Measurements from ENCODE around the gene DNLZ.

DNLZ gene

DNA sequence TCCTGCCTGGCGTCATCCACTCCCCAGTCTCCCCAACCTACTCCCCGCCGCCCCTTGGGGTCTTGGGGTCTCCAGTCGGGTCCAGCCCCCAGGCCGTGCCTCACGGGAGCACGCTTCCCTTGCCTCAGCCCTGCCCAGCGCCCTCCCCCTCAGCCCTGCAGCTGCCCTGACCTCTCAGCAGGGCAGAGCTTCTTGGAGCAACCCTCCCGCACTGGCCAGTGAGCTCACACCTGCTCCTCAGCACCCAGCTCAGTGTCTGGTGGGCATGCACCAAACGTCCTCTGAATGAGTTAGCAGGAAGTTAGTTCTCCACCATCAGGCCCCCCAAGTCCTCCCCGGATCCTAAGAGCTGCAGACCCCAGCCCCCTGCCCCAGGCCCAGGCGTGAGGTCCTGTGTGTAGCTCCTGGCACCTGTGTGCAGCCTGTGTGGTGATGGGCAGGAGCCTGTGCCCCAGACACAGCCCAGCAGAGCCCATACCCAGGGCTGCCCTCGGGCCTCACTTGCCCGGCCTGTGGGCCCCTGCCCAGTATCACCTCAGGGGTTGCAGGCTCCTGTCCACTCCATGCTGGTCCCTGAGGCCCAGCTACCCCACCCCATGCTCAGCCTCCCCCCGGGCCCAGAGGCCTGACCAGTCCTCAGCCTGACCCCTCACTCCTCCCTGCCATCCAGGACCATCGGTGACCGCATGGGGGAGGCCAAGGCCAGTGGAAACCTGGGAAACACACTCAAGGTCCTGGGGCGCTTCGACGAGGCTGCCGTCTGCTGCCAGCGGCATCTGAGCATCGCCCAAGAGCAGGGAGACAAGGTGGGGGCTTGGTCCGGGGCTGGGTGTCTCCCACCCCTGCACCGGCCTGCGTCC is 28.0 kb downstream of the DNLZ start:
- no peak overlapping the region for H3K27ac ChIP-seq
- no peak for DNase-seq (ENCODE audit: low read depth, low spot score)

DNA sequence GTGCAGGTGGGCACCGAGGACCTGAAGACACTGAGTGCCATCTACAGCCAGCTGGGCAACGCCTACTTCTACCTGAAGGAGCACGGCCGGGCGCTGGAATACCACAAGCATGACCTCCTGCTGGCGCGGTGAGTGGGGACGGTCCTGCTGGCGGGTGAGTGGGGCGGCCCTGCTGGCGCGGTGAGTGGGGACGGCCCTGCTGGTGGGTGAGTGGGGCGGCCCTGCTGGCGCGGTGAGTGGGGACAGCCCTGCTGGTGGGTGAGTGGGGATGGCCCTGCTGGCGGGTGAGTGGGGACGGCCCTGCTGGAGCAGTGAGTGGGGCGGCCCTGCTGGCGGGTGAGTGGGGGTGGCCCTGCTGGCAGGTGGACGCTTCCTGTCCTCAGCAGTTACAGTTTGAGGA is 29.0 kb downstream of the DNLZ start:
- H3K27ac ChIP-seq: no peak overlapping the region
- DNase-seq (ENCODE audit: low read depth, low spot score): no peak

DNA sequence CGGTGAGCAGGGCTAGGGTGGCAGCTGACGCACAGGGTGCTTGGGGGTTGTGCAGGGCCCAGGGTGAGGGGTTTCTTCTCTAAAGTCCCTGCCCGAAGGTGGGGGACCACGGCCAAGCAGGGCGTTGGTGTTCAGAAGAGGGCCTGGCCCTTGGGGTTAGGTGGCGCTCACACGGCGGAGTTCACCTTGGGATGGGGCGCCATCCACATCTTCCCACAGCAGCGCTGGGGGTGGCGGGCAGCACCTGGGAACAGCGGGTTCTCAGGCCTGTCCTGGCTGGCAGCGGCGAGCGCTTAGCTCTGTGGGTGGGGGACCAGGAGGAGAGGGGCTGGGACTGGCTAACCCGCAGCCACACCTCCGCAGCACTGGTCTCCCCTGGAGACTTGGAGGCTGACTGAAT is 30.1 kb downstream of the DNLZ start:
- no peak for DNase-seq (ENCODE audit: low read depth, low spot score)
- no peak overlapping the region for H3K27ac ChIP-seq

DNA sequence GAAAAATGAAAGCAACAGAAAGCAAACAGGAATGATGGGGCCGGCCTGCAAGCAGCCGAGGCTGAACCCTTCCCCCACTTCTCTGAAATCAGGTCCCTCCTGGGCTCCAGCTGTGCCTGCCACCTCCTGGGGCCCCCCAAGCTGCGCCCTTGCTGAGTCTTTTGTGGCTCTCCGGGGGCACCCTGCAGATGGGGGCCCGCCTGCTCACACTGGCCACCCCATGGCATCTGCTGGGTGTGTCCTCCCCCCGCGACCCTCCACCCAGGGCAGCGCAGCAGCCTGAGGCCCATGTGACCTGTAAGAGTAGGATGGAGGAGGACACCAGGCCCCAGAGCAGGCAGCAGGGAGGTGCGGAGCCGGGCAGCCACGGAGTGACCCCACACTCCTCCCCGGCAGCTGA is 30.5 kb downstream of the DNLZ start:
- no peak overlapping the region for H3K27ac ChIP-seq
- no peak for DNase-seq (ENCODE audit: low read depth, low spot score)

DNA sequence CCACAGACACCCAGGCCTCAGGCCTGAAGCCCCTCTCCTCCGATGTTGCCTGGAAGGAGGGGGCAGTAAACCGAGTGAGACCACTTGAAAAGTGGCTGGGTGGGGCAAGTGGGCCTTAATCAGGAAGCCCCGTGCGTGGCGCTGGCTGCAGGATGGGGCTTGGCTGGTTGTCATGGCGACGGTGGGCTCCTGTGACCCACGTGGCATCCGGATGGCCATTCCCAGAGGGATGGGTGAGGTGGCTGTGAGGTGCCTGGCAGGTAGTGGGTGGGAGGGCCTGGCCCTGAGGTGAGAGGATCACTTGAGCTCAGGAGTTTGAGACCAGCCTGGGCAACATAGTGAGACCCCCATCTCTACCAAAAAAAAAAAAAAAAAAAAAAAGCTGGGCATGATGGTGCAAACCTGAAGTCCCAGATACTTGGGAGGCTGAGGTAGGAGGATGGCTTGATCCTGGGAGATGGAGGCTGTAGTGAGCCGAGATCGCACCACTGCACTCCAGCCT is 31.0 kb downstream of the DNLZ start:
- H3K27ac ChIP-seq: no peak overlapping the region
- DNase-seq (ENCODE audit: low read depth, low spot score): no peak

DNA sequence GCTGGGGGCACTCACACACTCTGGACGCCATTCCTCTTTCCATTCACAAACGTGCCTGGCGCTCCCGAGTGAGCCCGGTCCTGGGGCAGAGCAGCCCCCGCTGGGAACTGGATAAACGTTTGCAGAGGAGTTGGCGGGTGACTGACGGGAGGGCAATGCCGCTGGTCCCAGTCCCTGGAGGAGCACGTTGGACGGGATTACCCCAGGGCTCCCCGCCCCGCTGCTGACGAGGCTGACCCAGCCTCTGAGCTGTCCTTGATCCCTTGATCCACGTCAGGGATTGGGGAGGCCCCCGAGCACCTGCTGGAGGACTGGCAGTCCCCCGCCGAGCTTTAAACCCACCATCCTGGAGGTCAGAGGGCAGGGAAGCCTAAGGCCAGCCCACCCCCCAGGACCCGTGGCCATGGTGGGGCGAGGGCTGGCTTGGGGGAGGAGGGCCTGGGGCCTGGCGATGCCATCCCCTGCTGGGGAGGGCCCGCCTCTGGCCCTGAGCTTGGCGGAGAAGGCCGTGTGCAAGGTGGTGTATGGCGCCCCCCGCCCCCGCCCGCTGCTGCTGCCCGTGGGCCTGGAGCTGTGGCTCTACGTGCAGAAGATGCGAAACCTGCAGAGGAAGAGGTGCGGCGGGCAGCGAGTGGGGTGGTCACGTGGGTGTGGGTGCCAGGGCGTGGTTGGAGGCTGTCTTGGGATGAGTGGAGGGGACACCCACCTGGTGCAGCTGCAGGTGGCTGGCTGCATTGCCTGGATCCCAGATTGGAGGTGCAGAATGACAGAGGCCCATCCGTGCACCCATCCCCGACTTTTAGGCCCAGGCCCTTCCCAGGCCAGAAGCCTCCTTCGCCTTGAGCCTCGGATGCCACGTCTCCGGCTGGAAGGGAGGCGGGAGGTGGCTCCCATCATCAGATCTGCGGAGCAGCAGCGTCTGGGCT is 31.7 kb downstream of the DNLZ start:
- no peak for DNase-seq (ENCODE audit: low read depth, low spot score)
- no peak overlapping the region for H3K27ac ChIP-seq

DNA sequence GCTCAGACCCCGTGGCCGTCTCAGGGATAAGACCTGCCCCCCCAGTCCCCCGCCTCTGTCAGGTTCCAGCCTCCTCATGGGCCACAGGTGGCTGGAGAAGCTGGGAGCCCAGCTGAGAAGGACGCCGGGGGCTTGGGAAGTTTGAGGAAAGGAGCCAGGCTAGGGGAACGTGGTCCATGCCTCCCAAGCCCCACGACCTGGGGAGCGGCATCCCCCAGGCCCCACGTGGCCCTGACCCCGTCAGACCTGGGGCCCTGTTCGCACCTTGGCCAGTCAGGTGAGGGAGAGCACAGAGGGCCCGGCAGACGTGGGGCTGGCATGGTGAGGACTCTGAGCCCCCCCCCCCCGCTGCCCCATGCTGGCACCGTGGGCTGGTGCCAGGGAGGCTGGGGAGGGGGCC is 32.5 kb downstream of the DNLZ start:
- no peak overlapping the region for H3K27ac ChIP-seq
- DNase-seq (ENCODE audit: low read depth, low spot score): no peak

DNA sequence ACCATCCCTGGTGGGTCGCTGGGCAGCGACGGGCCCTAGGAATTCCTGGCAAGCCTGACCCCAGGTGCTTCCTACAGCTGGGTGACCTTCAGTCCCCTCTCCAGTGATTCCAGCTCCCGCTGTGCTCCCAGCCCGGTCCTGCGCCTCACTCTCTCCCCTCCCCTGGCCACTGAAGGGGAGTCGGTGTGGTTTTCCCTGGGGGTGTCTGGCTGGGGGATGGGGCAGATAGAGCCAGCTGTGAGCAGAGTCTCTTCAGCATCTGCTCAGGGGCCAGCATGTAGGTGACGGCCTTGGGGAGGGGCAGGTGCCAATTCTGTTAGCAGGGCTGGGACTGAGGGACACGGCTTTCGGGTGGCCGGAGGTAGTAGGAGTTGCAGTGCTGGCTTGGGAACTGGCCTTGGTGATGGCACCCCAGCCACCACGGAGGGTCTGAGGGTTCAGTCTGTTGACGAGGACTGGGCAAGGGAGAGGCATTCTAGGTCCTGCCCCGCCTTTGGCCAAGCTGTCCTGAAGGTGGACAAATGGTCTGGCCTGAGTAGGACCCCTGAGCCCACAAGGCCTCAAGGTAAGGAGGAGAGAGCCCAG is 33.0 kb downstream of the DNLZ start:
- no peak for DNase-seq (ENCODE audit: low read depth, low spot score)
- H3K27ac ChIP-seq: no peak overlapping the region

DNA sequence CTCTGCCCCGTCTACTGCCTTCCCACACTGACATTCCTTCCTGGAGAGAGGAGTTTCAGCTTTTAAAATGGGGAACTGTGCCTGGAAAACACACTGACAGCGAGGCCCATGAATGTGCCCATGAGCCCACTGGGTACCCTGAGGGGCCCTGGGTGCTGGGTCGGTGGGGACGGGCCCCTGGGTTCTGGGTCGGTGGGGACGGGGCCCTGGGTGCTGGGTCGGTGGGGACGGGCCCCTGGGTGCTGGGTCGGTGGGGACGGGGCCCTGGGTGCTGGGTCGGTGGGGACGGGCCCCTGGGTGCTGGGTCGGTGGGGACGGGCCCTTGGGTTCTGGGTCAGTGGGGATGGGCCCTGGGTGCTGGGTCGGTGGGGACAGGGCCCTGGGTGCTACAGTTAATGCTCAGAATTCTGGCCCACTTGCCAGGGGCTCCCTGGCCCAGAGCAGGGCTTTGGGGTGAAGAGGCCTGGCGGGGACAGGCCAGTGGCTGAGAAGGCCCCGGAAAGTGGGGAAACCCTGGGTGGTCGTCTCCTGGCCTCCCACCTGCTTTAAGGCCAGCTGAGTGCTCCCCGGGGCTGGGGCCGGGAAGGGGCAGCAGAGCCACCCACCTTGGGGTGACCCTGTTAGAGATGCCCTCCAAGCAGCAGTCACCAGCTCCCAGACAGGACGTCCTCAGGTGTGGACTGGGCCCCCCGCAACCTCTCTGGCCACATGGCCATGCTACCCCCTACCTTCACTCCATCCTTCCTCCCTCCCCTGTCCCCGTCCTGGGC is 33.7 kb downstream of the DNLZ start:
- no peak overlapping the region for H3K27ac ChIP-seq
- DNase-seq (ENCODE audit: low read depth, low spot score): no peak

DNA sequence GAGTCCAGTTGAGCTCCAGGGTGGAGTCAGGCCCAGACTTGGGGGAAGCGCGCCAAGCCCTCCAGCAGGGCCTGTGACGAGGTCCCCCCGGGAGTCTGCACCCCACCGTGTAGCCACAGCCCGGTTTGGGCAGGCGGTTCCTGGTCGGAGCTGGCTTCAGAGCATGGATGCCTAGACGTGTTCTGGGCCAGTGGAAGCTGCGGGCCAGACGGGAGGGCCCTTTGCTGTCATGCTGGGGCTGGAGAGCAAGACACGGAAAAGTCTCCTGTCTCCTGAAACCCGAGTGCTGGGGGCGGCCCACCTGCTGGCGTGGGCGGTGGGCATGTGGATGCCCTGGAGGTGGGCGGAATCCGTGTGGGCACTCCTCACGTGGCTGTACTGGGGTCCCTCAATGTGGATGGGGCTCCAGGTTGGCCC is 34.3 kb downstream of the DNLZ start:
- no peak overlapping the region for H3K27ac ChIP-seq
- no peak for DNase-seq (ENCODE audit: low read depth, low spot score)

DNA sequence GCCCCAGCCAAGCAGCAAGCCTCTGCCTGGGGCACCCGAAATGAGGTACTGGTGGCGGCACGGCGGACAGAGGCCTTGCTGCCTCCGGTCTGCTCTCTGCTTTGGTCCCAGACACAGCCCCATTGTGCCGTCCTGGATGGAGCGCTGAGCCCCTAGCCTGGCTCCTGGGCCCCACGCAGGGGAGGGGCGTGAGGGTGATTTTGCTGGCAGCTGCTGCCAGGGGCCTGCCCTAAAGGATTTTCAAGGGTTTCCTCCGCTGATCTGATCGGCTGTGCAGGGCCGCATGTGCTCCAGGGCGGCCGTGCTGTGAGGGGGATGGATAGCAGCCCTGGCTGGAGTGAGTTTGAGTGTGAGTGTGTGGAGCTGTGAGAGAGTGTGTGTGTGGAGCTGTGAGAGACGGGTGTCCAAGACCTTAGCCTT is 34.9 kb downstream of the DNLZ start:
- peak overlapping the region; percentile 56 for H3K27ac ChIP-seq
- DNase-seq (ENCODE audit: low read depth, low spot score): no peak

DNA sequence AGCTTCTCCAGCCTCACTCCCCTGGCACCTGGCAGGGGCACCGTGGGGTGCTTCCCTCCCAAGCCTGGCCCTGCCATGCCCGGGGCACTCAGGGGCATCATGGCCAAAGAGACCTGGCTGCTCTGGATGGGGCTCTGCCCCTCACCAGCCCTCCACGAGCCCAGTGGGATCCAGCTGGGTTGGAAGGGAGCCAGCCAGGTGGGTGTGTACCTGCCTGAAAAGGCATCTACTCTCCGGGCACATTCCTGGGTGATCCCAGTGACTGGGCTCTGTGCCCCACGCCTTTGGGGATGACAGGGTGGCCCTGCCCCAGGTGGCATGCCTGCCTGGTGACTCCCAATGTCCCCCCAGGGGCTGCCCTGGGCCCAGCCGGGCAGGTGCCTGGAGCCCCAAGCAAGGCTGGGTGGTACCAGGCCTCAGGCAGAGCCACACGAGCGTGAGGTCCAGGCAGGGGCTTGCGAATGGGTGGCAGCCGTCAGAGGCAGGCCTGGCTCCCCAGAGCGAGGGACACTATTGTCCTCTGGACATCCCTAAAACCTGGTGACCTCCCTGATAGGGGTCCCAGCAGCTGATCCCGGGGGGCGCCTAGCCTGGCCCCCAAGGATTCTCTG is 35.4 kb downstream of the DNLZ start:
- DNase-seq (ENCODE audit: low read depth, low spot score): no peak
- H3K27ac ChIP-seq: peak overlapping the region; percentile 56

DNA sequence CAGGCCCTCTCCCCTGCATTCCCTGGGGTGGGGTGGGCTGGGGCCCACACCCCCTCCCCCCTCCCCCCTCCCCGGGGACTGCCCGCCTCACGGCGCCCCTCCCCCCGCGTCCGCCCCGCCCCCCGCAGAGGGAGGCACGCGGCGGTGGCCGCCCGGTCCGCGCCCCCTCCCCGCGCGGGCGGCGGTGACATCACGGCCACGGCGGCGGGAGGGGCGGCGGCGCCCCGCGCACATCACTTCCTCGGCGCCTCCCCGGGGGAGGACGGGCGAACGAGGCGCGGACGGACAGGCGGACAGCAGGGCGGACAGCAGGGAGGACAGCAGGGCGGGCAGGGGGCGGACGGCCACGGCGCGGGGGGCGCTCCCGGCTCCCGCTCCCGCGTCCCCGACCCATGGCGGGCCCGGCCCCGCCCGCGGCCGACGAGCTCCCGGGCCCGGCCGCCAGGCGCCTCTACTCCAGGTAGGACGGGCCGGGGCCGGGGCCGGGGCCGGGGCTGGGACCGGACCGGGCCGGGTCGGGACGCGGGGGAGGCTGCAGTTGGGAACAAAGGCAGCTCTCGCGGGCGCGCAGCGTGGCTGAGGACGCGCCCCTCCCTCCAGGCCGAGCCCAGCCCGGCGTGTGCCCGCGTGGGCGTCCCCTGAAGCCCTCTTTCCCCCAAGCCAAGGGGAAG is 36.1 kb downstream of the DNLZ start, which contains the start of gene GPSM1:
GPSM1 (plus strand) TSS at position 236 of the 671 bp plus-strand sequence; CDS start at position 393, 157 bp downstream.
- peak within 1 kb of the TSS; percentile 56 for H3K27ac ChIP-seq
- DNase-seq (ENCODE audit: low read depth, low spot score): no peak

DNA sequence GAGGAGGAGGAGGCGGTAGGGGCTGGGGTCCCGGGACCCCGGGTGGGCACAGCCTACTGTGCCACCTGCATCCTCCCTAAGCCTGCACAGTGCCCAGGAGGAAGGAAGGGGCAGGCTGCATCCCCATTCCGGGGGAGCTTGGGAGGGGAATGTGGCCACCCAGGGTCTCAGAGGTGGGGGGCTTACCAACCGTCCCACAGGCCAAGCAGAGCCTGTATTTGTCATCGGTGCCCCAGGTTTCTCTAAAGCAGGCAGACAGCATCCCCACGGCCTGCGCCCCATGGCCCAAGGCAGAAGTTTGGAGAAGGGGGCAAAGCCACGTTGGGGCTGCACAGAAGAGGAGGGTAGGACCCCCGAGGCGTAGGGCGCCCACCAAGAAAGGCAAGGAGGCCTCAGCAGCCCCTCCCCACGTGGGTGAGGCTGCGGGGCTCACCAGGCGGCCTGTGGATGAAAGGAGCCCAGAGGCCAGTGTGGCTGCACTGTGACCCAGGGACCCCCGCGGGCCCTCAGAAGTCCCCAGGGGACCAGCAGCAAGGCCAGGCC is 36.7 kb downstream of the DNLZ start:
- H3K27ac ChIP-seq: no peak overlapping the region

DNA sequence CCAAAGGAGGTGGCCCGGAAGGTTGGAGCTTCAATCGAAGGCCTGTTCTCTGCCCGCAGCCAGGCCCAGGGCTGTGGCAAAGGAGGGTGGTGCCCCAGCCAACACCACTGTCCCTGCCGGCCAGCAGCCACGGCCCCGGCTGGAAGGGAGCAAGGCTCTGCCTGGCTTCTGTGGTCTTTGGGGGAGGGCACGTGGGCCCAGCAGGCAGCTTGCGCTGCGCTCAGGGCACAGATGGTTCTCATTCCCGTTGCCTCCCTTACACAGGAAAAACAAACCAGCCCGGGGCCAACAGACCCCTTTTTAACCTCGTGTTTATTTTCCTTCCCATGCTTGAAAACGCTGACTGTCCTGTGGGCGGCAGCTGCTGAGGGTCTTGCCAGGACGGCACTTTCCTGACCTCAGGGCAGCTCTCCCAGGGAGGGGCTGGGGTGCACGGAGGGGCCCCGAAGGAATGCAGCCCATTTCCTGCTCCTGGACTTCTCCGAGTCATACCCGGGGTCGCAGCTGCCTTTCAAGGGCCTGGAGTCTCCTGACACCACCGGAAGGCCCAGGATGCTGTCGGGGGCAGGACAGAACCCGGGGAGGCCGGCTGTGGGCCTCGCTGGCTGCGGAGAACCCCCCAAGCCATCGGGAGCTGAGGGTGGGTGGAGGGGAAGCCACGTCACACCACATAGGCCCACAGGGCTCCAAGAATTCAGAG is 37.3 kb downstream of the DNLZ start:
- H3K27ac ChIP-seq: no peak overlapping the region
- DNase-seq (ENCODE audit: low read depth, low spot score): no peak

More for the DNA sequence above, 36.7 kb downstream of the DNLZ start:
- DNase-seq (ENCODE audit: low read depth, low spot score): no peak

DNA sequence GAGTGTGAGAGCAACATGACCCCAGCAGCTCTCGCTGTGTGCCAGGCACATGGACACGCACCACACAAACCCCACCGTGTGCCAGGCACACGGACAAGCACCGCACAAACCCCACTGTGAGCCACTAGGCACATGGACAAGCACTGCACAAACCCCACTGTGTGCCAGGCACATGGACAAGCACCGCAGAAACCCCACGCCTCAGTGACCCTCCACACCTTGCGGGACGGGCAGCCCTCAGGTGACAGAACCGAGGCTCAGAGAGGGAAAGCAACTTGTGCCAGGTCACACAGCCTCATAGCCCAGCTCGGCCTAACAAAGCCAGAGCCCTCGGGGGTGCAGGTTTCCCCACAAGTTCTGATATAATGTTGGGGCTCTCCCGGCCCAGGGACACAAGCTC is 38.2 kb downstream of the DNLZ start:
- DNase-seq (ENCODE audit: low read depth, low spot score): no peak
- no peak overlapping the region for H3K27ac ChIP-seq

DNA sequence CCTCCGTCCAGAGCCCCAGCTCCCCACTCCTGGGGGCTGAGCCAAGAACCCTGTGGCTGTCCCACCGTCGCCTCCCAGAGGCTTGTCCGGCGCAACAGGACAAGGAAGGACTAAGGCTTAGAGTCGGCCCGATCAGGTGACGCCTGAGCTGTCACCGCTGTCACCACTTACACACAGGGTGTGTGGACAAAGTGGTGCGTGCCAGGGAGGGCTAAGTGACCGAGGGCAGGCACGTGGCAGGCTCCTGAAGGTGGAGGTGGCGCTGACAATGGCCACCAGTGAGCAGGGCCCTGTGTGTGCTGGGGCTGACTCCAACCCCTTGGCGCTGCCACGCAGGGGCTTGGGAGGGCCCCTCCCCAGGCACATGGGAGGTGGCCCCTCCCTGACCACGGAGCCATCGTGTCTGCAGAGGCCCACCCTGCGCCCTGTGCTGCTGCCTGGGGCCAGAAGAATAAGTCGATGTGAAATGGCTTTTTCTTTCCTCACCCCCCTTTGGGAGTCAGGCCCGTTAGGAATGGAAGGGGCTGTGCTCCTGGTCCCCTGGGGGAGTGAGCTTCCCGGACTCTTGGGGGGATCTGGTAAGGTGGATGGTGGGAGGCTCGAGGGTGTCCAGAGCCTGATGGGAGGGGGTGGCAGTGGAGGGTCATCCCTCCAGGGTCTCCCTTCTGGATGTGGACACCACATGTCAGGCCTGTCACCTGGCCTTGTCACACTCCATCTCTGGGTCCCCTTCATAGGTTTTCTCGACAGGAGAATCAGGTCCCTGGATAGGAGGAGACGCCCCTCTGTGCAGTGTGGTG is 38.8 kb downstream of the DNLZ start:
- peak overlapping the region; percentile 69 for H3K27ac ChIP-seq
- DNase-seq (ENCODE audit: low read depth, low spot score): no peak

Data from epithelial cell of prostate (primary cell).